ENCODE data around the gene SMC2.

SMC2 gene

DNA sequence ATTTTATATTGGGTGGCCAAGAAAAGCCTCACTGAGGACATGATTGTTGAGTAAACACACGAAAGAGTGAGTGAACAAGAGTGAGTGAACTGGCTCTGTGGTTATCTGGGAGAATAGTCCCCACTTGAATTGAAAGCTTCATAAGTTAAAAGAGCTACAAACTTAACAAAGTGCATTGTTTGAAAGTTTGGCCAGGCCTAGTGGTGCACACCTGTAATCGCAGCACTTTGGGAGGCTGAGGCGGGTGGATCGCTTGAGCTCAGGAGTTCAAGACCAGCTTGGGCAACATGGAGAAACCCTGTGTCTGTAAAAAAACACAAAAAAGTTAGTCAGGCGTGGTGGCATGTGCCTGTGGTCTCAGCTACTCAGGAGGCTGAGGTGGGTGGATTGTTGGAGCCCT lies 26.9 kb downstream of the SMC2 start:
- Histone ChIP-seq H3K4me3 (replicated peaks; ENCODE audit: insufficient read depth, low read length) (no peak overlapping the region), H3K27me3 (ENCODE audit: insufficient read depth, poor library complexity, severe bottlenecking) (no peaks in the 10 kb centered on the region), H3K27ac (replicated peaks) (no peak overlapping the region)
- TF ChIP-seq CTCF (IDR thresholded peaks at IDR 0.05; ENCODE audit: insufficient read depth, low read length) (no peak), GABPA (IDR thresholded peaks at IDR 0.05; ENCODE audit: low read depth) (no peak), POLR2AphosphoS5 (IDR thresholded peaks at IDR 0.05; ENCODE audit: low read depth) (no peak)
- TF ChIP-seq, protein P1, sequence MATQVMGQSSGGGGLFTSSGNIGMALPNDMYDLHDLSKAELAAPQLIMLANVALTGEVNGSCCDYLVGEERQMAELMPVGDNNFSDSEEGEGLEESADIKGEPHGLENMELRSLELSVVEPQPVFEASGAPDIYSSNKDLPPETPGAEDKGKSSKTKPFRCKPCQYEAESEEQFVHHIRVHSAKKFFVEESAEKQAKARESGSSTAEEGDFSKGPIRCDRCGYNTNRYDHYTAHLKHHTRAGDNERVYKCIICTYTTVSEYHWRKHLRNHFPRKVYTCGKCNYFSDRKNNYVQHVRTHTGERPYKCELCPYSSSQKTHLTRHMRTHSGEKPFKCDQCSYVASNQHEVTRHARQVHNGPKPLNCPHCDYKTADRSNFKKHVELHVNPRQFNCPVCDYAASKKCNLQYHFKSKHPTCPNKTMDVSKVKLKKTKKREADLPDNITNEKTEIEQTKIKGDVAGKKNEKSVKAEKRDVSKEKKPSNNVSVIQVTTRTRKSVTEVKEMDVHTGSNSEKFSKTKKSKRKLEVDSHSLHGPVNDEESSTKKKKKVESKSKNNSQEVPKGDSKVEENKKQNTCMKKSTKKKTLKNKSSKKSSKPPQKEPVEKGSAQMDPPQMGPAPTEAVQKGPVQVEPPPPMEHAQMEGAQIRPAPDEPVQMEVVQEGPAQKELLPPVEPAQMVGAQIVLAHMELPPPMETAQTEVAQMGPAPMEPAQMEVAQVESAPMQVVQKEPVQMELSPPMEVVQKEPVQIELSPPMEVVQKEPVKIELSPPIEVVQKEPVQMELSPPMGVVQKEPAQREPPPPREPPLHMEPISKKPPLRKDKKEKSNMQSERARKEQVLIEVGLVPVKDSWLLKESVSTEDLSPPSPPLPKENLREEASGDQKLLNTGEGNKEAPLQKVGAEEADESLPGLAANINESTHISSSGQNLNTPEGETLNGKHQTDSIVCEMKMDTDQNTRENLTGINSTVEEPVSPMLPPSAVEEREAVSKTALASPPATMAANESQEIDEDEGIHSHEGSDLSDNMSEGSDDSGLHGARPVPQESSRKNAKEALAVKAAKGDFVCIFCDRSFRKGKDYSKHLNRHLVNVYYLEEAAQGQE (IDR thresholded peaks at IDR 0.05; ENCODE audit: insufficient replicate concordance, low read depth) = no peak
- DNase-seq (ENCODE audit: low read depth in 1 of 2, low spot score in 1 of 2) = no peak

GRCh38 chr9:104138243-104138868 lies 44.2 kb downstream of the SMC2 start:
- DNase-seq (ENCODE audit: low read depth in 1 of 2, low spot score in 1 of 2) = no peak
- no peaks in the 10 kb centered on the region for H3K27me3 ChIP-seq (ENCODE audit: insufficient read depth, poor library complexity, severe bottlenecking)
- TF ChIP-seq GABPA (IDR thresholded peaks at IDR 0.05; ENCODE audit: low read depth) = no peak
- no peak overlapping the region for H3K27ac ChIP-seq (replicated peaks)
- H3K4me3 ChIP-seq (replicated peaks; ENCODE audit: insufficient read depth, low read length) = no peak overlapping the region

DNA sequence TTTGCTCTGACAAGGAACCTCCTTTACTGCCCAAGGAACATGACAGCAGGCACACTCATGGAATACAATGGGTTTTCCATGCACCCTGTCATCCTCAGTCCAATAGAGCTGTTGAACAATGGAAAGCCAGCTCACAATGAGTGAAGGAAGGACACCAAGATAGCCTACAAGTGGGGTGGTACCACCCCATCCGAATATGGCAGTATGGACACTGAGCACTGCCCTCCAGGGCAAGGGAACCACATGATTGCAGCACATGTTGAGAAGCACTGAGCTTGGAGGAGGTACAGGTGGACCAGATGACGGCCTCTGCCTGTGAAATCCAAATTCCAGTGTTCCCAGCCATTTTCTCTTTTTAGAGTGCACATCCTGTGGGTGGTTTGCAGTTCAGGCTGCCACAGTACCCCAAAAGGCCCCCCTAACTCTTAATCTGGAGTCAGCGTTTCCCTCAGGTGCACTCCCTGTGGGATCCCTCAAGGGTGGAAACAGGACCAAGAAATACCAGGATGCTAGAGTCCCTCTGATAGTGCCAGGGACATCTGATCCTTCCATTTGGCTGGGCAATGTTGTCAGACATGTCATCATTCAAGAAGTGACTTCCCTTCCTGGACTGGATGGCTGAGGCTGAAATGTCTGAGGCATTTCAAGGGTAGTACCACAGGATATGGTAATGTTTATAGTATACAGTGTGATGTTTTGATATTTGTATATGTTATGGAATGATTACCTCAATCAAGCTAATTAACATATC lies 48.9 kb downstream of the SMC2 start:
- TF ChIP-seq CTCF (IDR thresholded peaks at IDR 0.05; ENCODE audit: insufficient read depth, low read length) (no peak), POLR2AphosphoS5 (IDR thresholded peaks at IDR 0.05; ENCODE audit: low read depth) (no peak)
- TF ChIP-seq, protein P1 (IDR thresholded peaks at IDR 0.05; ENCODE audit: insufficient replicate concordance, low read depth) = no peak
- Histone ChIP-seq H3K27ac (replicated peaks) (no peak overlapping the region), H3K4me3 (replicated peaks; ENCODE audit: insufficient read depth, low read length) (no peak overlapping the region), H3K27me3 (ENCODE audit: insufficient read depth, poor library complexity, severe bottlenecking) (no peaks in the 10 kb centered on the region)
- DNase-seq (ENCODE audit: low read depth in 1 of 2, low spot score in 1 of 2) = no peak

DNA sequence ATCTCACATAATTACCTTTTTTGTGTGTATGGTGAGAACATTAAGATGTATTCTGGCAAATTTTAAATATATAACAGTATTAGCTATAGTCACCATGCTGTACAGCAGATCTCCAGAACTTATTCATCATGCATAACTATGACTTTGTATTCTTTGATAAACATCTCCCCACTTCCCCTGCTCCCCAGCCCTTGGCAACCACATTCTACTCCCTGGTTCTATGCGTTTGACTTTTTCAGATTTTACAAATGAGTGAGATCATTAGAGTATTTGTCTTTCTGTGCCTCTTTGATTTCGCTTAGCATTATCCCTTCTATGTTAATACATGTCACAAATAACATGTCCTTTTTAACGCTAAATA lies 49.4 kb downstream of the SMC2 start:
- Histone ChIP-seq H3K27me3 (ENCODE audit: insufficient read depth, poor library complexity, severe bottlenecking) (no peaks in the 10 kb centered on the region), H3K4me3 (replicated peaks; ENCODE audit: insufficient read depth, low read length) (no peak overlapping the region), H3K27ac (replicated peaks) (no peak overlapping the region)
- TF ChIP-seq GABPA (IDR thresholded peaks at IDR 0.05; ENCODE audit: low read depth) = no peak
- no peak for DNase-seq (ENCODE audit: low read depth in 1 of 2, low spot score in 1 of 2)

DNA sequence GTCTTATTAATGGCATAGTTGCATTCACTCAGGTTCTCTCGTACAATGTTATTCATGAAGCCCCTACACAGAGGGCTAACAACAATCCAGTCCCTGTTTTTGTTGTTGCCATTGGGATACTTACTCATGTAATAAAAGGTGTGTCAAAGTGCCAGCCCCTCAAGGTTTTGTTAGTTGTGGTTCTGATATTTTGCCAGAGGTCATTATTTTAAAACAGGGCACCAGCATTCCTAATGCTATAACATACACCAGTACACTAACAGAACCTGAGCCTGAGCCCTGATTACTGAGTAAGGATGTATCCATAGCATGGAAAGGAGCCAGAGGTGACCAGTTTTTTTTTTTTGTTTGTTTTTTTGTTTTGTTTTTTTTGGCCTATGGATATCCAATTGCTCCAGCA lies 50.2 kb downstream of the SMC2 start:
- Histone ChIP-seq H3K4me3 (replicated peaks; ENCODE audit: insufficient read depth, low read length) (no peak overlapping the region), H3K27ac (replicated peaks) (no peak overlapping the region), H3K27me3 (ENCODE audit: insufficient read depth, poor library complexity, severe bottlenecking) (no peaks in the 10 kb centered on the region)
- TF ChIP-seq, protein P1 (IDR thresholded peaks at IDR 0.05; ENCODE audit: insufficient replicate concordance, low read depth) = no peak
- TF ChIP-seq POLR2AphosphoS5 (IDR thresholded peaks at IDR 0.05; ENCODE audit: low read depth) = no peak
- no peak for TF ChIP-seq CTCF (IDR thresholded peaks at IDR 0.05; ENCODE audit: insufficient read depth, low read length)
- TF ChIP-seq GABPA (IDR thresholded peaks at IDR 0.05; ENCODE audit: low read depth) = no peak
- TF ChIP-seq SPI1 (IDR thresholded peaks at IDR 0.05; ENCODE audit: borderline replicate concordance, low read depth) = no peak
- no peak for DNase-seq (ENCODE audit: low read depth in 1 of 2, low spot score in 1 of 2)

Data from HL-60 (cell line).